Sigmoid colon (tissue), 7 donors: ENCODE measurements around the gene MTTP. TPM values are rescaled to one million over a fixed set of nuclear protein-coding genes. Genes with fewer than 3 reads are reported as not detected.

Source experiments
- DNase-seq: peaks from one replicate; pipeline ENCODE4 v3.0.0-alpha.2; 2019
- H3K27ac ChIP-seq, 4 donors: fragments of 200-600 bp; sonication (generic); one replicate each; pipeline ENCODE4 v1.5.1; 2016 to 2019; ENCODE audit warnings: mild to moderate bottlenecking in 1 of 4
- H3K27me3 ChIP-seq, 3 donors: fragments of 200-600 bp; sonication (generic); one replicate each; pipeline ENCODE4 v1.5.1; 2019; ENCODE audit warnings: mild to moderate bottlenecking in 1 of 3
- H3K36me3 ChIP-seq, 4 donors: fragments of 200-600 bp; sonication (generic); one replicate each; pipeline ENCODE4 v1.5.1; 2016 to 2019
- H3K4me1 ChIP-seq, 4 donors: fragments of 200-600 bp; sonication (generic); one replicate each; pipeline ENCODE4 v1.5.1; 2017 to 2019
- H3K4me3 ChIP-seq, 4 donors: fragments of 200-600 bp; sonication (generic); one replicate each; pipeline ENCODE4 v1.5.1; 2017 to 2019; ENCODE audit warnings: mild to moderate bottlenecking in 2 of 4, moderate library complexity in 1 of 4
- H3K9me3 ChIP-seq, 4 donors: fragments of 200-600 bp in 3 of 4; sonication (generic) in 3 of 4; one replicate each; pipeline versions ENCODE4 v1.5.1 to v1.6.1; 2013 to 2019
- CTCF ChIP-seq, 4 experiments: fragments of 450-650 bp in 3 of 4; fragments of 200-600 bp in 1 of 4; IDR thresholded peaks; one replicate each; pipeline ENCODE4 v1.5.1; 2016 to 2019; ENCODE audit warnings: antibody characterized with exemption in 4 of 4, mild to moderate bottlenecking in 3 of 4, moderate library complexity in 2 of 4
- EP300 ChIP-seq, 4 donors: sonication (generic); formaldehyde crosslinking; IDR thresholded peaks; one replicate each; pipeline ENCODE4 v1.6.1; 2017; ENCODE audit warnings: antibody characterized with exemption in 4 of 4
- POLR2A ChIP-seq, 2 donors: fragments of 450-650 bp; IDR thresholded peaks; one replicate each; pipeline ENCODE4 v1.6.1; 2016; ENCODE audit warnings: antibody characterized with exemption in 2 of 2, mild to moderate bottlenecking in 2 of 2, moderate library complexity in 2 of 2
- POLR2AphosphoS5 ChIP-seq, 4 donors: sonication (generic); formaldehyde crosslinking; IDR thresholded peaks; one replicate each; pipeline ENCODE4 v1.6.1; 2017; ENCODE audit warnings: antibody characterized with exemption in 4 of 4
- WGBS, 2 donors: extraction: QIAGEN DNeasy Blood & Tissue Kit; methylation state at CpG; one replicate each; pipeline ENCODE4 v1.1.7; 2013; 5-methylcytosine and 5-hydroxymethylcytosine counted together
- intact Hi-C: fragments of 100-400 bp; cut with DNase I; formaldehyde crosslinking; loops from one replicate; pipeline ENCODE4 v1.15.1; 2023
- polyA plus RNA-seq, 3 donors: library from polyadenylated mRNA; stranded (reverse); fragments of 200-250 nt; gene quantifications; one replicate each; pipeline ENCODE4 v1.2.3, GENCODE V29; 2013
- total RNA-seq, 4 donors: library from RNA; depleted of rRNA; stranded (reverse); fragments of >200 nt; gene quantifications; one replicate each; pipeline ENCODE4 v1.1.0, GENCODE V29; 2016
- donor health status: healthy with polysubstance abuse.
- donor health status: Bipolar disorder and iron deficiency.
- donor health status: healthy.

MTTP gene
- total and polyA plus RNA-seq, 7 donors = 0.13 to 12.8 (median 5.1) TPM; not detected in 2

GRCh38 chr4:99669084-99669483 lies 94.5 kb downstream of the MTTP start:
- no peak overlapping the region for H3K27ac ChIP-seq
- H3K27me3 ChIP-seq = no peaks in the 10 kb centered on the region
- 100% methylated on average over 1 of the region's 1 CpG for WGBS, 2 donors
- peaks cover 0 to 9% (median 7%) of the 10 kb centered on the region in 4 donors for H3K9me3 ChIP-seq
- peaks cover 0 to 20% (median 9%) of the 10 kb centered on the region in 4 donors for H3K4me1 ChIP-seq
- DNase-seq = no peak
- intact Hi-C loops = no loop called here
- no peak overlapping the region for H3K4me3 ChIP-seq
- no peaks in the 10 kb centered on the region for H3K36me3 ChIP-seq
- TF ChIP-seq POLR2AphosphoS5 (IDR thresholded peaks at IDR 0.05) (no peak), EP300 (IDR thresholded peaks at IDR 0.05) (no peak), POLR2A (IDR thresholded peaks at IDR 0.05) (no peak), CTCF (IDR thresholded peaks at IDR 0.05) (no peak)

GRCh38 chr4:99670409-99671073 lies 95.9 kb downstream of the MTTP start:
- Histone ChIP-seq H3K9me3 (peaks cover 0 to 9% (median 7%) of the 10 kb centered on the region in 4 donors), H3K4me3 (no peak overlapping the region), H3K27ac (no peak overlapping the region), H3K36me3 (no peaks in the 10 kb centered on the region), H3K4me1 (peaks cover 0 to 8% (median 3%) of the 10 kb centered on the region in 4 donors), H3K27me3 (no peaks in the 10 kb centered on the region)
- no peak for DNase-seq
- 82 to 93% methylated on average over 5 of the region's 5 CpGs for WGBS, 2 donors
- TF ChIP-seq EP300 (IDR thresholded peaks at IDR 0.05) (no peak), CTCF (IDR thresholded peaks at IDR 0.05) (no peak), POLR2A (IDR thresholded peaks at IDR 0.05) (no peak), POLR2AphosphoS5 (IDR thresholded peaks at IDR 0.05) (no peak)
- intact Hi-C loops = no loop called here

Other genes with a start within 250 kb of the MTTP start
- gene ADH1C, start 222.1 kb upstream of the MTTP start, total RNA-seq = 10 to 100 TPM in 3 of 4 donors, 1 to 10 TPM in 1; 2.6 to 25.3 (median 15.9) TPM
- 100 to 1,000 TPM in 2 of 3 donors, 10 to 100 TPM in 1; 94.4 to 311 (median 283) TPM for gene ADH1C, start 222.1 kb upstream of the MTTP start, polyA plus RNA-seq
- gene ADH7, start 139.5 kb upstream of the MTTP start, total RNA-seq = not detected
- gene ADH7, start 139.5 kb upstream of the MTTP start, polyA plus RNA-seq = under 1 TPM in 2 of 3 donors, not detected in 1; 0.03 to 0.60 TPM
- gene C4orf17, start 63.8 kb upstream of the MTTP start, total RNA-seq = not detected
- gene C4orf17, start 63.8 kb upstream of the MTTP start, polyA plus RNA-seq = not detected
- 1 to 10 TPM; 3.9 to 7.5 (median 6.4) TPM for gene TRMT10A, start 10.8 kb upstream of the MTTP start, total RNA-seq
- 1 to 10 TPM; 4.8 to 5.6 (median 5.5) TPM for gene TRMT10A, start 10.8 kb upstream of the MTTP start, polyA plus RNA-seq
- gene C4orf54, start 83.0 kb downstream of the MTTP start, total RNA-seq = under 1 TPM; under 0.01 to 0.28 (median 0.15) TPM
- gene C4orf54, start 83.0 kb downstream of the MTTP start, polyA plus RNA-seq = under 1 TPM in 1 of 3 donors, not detected in 2; 0.01 TPM
- 1 to 10 TPM in 3 of 4 donors, under 1 TPM in 1; 0.36 to 2.0 (median 1.2) TPM for gene DAPP1, start 242.0 kb downstream of the MTTP start, total RNA-seq
- gene DAPP1, start 242.0 kb downstream of the MTTP start, polyA plus RNA-seq = 10 to 100 TPM in 1 of 3 donors, 1 to 10 TPM in 2; 1.2 to 17.9 (median 3.0) TPM